Measurements from ENCODE around the gene SNN. TPM values are rescaled to one million over a fixed set of nuclear protein-coding genes. Genes with fewer than 3 reads are reported as not detected.

The SNN gene
- total RNA-seq, 1 donor from 2014 or later = 27.9 TPM

Other genes with a start within 250 kb of the SNN start
- 38.9 TPM for gene LITAF, start 81.5 kb upstream of the SNN start, total RNA-seq
- gene TXNDC11, start 74.4 kb downstream of the SNN start, total RNA-seq = 33.6 TPM
- gene ZC3H7A, start 128.8 kb downstream of the SNN start, total RNA-seq = 71.3 TPM
- gene RSL1D1, start 183.1 kb downstream of the SNN start, total RNA-seq = 202 TPM
- gene GSPT1, start 247.5 kb downstream of the SNN start, total RNA-seq = 68.9 TPM

All from tongue (tissue), 1 donor.